Measurements from ENCODE around the gene CPNE1.
A peak's percentile ranks its signal among the peaks of the same experiment; 100 is the strongest.

The CPNE1 gene

DNA sequence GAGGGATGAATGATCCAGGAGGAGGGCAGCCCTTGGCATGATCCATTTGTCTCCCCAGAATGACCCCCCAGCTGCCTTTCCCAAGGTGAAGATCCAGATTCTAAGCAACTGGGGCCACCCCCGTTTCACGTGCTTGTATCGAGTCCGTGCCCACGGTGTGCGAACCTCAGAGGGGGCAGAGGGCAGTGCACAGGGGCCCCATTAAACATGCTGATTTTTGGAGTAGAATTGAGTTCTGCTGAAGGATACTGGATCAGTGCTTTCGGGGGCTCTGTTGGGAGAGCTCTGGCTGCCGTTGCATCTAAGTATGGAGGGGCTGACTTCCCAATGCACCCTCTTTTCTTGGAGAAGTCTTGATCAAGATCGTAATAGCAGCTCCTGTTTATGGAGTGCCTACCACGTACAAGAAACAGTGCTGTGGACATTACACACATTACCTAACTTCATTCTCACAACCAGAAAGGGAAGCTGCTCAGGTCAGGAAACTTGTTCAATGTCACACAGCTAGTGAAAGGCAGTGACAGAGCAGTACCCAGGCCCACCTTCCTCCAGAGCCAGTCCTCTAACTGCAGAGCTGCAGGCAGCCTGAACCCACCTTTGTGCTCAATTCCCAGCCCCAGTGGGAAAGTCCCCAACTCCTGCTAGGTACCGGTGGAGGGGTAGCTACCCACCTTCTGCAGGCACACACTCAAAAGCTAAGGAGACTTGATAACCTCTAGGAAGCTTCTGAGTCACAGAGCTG, 43.7 kb downstream of the CPNE1 start:
- DNase-seq (ENCODE audit: low read depth), result no peak

DNA sequence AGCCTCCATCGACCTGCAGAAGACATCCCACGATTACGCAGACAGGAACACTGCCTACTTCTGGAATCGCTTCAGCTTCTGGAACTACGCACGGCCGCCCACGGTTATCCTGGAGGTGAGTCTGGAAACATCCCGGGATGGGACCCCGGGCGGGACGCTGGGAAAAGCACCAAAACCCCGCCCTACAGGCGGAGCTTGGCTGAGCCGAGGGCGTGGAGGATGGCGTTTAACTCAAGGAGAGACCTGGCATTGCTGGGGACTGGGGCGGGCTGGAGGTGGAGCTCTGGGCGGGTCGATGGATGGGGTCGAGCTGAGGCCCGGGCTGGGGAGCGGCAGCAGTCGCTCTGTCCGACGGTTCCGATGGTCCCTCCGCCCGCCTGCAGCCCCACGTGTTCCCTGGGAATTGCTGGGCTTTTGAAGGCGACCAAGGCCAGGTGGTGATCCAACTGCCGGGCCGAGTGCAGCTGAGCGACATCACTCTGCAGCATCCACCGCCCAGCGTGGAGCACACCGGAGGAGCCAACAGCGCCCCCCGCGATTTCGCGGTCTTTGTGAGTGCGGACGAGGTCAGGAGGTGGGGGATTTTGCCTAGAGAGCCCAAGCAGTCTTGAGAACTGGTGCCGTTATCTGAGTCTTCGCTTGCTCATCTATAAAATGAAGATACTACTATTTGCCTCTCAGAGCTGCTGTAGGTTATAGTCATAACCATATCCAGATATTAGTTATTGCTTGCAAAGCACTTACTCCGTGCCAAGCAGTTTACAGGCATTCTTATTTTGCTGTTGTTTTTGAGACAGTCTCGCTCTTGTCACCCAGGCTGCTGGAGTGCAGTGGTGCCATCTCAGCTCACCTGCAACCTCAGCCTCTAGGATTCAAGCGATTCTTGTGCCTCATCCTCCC, 45.3 kb downstream of the CPNE1 start:
- DNase-seq (ENCODE audit: low read depth), result peak; percentile 88

DNA sequence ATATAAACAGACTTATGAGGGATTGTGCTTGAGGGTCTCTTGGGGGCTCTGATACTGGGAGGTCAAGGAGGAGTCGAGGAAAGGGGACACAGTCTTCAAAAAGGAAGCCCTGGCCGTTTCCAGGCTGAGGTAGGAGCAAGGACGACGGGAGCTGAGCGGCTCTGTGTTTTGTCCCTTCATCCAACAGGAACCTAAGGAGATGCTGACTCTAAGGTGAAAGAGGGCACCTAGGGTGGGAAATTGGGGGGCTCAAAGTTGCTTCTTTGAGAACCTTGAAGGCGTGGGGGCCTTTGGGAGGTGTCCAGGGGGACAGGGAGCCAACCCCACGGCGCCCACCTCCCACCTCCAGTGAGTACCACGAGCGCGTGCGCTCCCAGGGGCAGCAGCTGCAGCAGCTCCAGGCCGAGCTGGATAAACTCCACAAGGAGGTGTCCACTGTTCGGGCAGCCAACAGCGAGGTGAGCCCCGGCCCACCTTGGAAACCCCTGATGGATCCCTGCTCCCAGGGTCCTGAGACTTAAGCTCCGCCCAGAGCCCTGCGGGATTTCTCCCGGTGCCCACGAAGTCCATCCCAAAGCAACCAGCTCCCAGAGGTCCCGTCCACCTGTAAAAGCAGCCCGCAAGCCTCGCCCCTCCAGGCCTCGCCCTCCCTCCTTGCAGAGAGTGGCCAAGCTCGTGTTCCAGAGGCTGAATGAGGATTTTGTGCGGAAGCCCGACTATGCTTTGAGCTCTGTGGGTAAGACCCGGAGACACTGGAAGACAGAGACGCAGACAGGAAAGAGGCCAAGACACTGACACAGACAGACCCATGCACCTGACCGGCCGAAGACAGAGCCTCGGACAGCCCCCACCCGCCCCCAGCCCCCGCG, 46.2 kb downstream of the CPNE1 start:
- peak; percentile 44 for DNase-seq (ENCODE audit: low read depth)

DNA sequence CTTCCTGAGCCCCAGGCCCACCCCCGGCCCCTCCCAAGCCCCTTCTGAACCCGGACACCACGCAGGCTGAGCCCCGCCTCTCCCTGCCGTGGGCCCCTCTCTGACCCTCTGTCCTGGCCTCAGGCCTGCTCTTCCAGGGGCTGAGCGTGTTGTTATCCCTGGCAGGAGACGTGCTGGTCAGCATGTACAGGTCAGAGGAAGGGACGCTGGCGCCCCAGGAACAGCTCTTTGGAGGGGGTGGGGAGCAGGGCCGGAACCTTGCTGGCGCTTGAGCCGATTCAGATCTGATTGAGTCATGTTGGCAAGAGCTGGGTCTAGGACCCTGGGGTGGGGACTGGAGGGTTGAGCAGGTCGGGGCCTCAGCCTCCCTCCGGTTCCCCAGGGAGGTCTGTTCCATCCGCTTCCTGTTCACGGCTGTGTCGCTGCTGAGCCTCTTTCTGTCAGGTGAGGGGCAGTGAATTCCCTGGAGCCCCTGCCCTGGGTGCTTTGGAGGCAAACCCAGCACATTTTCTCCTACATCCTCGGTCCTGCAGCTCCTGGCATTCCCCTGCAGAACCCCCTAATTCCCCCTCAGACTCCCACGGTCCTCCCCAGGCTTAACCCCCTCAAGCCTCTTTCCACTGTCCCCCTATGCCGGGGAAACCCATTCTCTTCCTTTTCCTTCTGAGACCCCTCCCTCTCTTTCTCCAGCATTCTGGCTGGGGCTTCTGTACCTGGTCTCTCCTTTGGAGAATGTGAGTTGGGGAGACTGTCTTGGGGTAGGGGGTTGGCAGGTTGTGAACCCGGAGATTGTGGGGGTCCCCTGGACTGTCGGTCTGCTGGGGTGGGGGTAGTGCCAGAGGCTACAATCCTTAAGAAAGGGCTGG, 47.1 kb downstream of the CPNE1 start:
- peak; percentile 76 for DNase-seq (ENCODE audit: low read depth)

DNA sequence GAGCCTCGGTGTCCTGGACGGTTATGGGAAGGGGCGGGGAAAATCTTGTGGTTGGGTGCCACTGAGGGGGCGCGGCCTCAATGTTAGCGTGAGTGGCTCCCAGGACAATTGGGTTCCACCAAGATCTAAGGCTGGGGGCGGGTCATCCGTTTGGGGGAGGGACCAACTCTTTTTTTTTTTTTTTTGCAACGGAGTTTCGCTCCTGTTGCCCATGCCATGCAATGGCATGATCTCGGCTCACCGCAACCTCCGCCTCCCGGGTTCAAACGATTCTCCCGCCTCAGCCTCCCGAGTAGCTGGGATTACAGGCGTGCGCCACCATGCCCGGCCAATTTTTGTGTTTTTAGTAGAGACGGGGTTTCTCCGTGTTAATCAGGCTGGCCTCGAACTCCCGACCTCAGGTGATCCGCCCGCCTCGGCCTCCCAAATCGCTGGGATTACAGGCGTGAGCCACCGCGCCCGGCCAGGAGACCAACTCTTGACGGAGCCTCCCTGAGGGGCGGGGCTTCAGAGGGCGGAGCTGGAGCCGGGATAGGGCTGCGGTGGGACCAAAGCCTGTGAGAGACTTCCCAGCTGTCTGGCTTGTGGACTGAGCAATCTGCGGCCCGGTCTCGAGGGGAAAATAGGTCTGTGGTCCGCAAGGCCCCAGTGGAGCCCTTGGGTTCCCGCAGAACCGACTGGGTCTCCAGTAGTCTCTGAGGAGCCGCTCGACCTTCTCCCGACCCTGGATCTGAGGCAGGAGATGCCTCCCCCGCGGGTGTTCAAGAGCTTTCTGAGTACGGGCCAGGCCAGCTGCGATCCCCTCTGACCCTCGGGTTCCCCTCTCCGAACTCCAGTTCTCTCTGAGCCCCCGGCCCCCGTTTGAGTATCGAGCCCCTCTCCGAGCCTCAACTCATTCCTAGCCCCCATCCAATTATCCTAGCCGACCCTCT, 48.0 kb downstream of the CPNE1 start:
- peak; percentile 100 for DNase-seq (ENCODE audit: low read depth)

DNA sequence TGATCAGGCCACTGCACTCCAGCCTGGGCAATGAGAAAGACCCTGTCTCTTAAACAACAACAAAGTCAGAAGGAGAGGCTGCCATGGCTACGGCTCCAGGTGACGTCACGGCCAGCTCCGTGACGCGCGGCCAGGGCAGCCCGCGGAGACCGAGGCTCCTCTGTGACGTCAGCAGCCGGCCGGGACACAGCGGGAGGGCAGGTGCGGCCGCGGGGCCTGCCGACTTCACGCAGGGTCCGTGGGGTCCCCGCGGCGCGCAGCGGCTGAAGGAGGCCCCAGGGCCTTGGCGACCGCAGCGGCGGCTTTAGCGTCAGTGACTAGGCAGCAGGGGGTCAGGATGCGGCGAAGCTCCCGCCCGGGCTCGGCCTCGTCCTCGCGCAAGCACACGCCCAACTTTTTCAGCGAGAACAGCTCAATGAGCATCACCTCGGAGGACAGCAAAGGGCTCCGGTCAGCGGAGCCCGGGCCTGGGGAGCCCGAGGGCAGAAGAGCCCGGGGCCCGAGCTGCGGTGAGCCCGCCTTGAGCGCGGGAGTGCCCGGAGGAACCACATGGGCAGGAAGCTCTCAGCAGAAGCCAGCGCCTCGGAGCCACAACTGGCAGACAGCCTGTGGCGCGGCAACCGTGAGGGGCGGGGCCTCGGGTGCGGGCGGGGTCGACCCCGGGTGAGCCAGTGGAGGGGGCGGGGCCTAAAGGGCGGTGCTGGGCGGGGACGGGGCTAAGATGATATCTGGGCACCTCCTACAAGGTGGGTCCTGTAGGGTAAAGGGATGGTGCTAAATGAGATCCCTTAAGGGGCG, 48.8 kb downstream of the CPNE1 start, which contains the start of gene SPAG4:
Gene SPAG4, plus strand, starts transcription at position 163 of the 798 bp plus-strand sequence. Its CDS starts 175 bp downstream, at position 338.
- no peak for DNase-seq (ENCODE audit: low read depth)

DNA sequence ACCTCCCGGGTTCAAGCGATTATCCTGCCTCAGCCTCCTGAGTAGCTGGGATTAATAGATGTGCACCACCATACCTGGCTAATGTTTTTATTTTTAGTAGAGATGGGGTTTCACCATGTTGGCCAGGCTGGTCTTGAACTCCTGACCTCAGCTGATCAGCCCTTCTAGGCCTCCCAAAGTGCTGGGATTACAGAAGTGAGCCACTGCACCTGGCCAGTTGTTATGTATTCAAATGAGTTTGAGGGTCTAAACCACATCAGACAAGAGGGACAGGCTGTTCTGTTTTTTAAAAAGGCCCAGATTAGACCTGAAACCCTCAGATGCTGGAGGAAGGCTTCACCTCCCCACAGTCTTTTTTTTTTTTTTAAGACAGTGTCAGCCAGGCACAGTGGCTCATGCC, 53.2 kb downstream of the CPNE1 start:
- DNase-seq (ENCODE audit: low read depth), result no peak

DNA sequence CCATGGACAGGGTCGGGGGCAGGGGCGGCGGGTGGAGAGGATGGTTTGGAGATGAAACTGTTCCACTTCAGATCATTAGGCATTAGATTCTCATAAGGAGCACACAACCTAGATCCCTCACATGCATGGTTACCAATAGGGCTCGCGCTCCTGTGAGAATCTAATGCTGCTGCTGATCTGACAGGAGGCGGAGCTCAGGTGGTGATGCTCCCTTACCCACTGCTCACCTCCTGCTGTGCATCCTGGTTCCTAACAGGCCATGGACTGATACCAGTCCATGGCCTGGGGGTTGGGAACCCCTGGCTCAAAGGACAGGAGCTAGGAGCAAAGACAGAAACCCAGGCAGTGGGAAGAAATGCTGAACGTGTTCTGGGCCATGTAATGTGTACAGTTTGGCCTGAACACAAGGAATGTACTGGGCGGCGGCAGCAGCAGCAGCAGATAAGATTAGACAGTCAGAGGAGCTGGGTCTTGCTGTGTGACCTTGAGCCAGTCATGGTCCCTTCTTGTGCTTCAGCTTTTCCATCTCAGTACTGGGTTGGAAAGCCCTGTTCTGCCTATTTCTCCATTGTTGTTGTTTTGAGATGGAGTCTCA, 53.8 kb downstream of the CPNE1 start:
- DNase-seq (ENCODE audit: low read depth), result no peak

DNA sequence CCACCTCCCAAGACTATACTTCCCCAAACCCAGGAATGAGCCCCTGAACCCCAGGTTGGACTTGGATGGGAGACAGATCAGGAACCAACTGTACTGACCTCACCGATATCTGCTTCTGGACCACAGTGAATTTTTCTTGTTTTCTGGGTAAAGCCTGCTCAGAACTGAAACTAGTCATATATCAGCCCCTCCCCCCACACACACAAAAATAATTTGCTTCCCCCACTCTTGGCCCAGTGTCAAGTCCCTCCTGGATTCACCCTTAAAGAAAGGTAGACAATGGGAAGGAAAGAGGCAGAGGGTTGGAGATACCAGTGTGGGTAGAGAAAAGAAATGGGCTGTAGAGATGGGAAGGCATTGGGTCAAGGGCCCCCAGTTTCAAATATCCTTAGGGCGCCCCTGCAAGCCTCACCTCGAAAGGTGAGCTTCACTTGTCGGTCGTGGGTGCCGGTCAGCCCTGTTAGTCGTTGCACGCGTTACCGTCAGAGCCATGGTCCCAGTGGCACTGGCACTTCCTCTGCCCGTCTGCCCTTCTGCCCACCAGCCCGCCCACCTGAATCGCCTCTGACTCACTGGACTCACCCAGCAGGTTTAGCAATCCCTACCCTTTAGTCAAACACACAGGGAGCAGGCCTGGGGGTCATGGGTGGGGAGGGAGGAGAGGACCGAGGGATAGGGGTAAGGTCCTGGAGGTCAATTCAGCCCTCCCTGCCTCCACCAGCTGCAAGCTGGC, 57.5 kb downstream of the CPNE1 start:
- DNase-seq (ENCODE audit: low read depth), result no peak

DNA sequence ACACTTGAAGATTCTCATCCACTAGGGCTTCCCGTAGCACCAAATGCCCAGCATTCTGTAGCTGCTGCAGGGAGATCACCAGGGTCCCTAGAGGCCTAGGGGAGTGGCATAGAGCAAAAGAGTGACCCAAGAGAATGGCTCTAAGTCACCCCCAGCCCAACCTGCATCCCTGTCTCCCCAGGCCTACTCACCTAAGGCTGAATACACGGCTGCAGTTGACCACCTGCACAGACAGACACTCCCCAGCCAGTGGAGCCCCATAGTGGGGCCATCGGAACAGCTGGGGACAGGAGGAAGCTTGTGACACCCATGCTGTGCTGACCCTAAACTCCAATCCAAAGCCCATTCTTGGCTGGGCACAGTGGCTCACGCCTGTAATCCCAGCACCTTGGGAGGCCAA, 58.6 kb downstream of the CPNE1 start:
- no peak for DNase-seq (ENCODE audit: low read depth)

DNA sequence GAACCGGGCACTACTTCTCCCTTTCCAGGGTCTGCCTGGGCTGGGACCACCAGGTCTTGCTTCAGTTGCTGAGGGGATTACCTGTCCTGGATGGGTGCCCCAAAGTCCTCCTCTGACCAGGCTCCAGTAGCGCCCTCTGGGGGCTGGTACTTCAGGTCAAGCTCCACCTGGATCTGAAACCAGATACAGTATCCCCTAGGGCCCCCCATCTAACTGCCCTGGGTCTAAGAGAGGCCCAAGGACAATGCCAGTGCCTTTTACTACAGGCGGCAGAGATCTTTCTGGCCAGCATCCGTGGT, 60.3 kb downstream of the CPNE1 start:
- peak; percentile 15 for DNase-seq (ENCODE audit: low read depth)

DNA sequence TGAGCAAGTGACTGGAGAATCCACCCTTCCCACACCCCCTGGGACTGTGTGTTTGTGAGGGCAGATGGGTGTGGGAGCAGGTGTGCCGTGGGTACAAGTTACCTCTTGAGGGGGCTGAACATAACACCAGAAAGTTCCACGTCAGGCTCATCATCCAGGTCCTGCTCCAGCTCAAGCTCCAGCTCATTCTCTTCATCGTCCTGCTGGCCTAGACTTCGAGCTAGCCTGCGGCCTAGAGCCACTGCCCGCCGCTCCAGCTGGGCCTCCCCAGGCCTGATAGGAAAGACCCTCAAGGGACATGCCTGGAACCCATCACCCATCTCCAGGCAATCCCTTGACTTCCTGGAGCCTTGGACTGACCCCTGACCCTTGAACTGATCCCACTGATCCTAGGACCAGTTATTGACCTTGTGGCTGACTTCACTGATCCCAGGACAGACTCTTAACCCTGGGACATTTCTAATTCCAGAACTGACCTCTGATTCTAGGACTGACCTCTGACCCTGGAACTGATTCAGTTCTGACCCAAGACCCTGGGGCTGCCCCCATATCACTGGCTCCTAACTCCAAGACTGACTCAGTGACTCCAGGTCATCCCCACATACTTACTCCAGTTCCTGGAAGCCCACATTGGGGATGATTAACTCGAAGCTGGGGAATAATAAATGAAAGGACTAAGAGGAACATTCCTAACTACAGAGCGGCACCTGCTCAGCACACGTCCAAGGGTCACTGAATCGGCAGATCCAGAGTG, 60.8 kb downstream of the CPNE1 start:
- no peak for DNase-seq (ENCODE audit: low read depth)

DNA sequence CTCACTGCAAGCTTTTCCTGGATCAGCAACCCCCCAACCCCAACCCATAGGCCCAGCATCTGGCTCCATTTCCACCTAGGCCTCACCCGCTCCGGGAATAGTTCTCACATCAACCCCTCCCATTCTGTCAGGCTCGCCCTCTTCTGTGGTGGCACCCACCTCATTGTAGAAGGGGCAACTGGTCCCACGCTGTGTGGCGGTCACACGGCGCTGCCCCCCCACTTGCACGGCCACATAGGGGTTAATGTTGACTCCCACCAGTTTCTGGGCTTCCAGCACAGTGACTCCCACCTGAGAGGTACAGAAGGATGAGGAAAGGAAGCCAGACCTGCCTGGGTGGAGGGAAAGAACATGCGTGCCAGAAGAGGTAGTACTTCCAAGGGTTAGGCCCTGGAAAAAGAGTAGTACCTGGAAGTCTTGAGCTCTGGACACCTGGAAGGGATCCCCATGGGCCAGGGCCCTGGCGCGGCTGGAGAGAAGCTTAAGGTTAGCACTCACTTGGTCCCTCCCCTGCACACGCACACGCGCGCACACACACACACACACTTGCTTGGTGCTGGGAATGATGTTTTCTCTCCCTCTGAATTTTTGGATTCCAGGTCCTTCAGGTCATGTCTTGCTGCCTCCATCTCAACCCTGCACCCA, 61.7 kb downstream of the CPNE1 start:
- no peak for DNase-seq (ENCODE audit: low read depth)

DNA sequence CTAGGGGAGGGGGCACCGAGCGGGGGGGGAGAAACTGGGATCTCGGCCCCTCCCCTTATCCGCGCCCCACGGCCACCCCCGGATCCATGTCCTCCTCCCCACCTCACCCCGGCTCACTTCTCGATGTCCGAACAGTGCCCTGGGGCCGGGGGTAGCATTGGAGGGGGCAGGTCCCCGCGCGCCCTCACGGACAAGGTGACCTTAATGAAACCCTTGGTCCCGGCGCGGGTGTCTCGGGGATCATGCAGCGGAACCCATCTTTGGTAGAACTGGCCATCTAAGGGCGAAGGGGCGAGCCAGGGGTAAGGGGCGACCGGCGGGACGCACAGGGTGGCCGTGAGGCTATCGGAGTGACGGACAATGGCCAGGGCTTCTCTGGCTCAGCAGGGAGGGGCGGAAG, 62.7 kb downstream of the CPNE1 start:
- DNase-seq (ENCODE audit: low read depth), result no peak

DNA sequence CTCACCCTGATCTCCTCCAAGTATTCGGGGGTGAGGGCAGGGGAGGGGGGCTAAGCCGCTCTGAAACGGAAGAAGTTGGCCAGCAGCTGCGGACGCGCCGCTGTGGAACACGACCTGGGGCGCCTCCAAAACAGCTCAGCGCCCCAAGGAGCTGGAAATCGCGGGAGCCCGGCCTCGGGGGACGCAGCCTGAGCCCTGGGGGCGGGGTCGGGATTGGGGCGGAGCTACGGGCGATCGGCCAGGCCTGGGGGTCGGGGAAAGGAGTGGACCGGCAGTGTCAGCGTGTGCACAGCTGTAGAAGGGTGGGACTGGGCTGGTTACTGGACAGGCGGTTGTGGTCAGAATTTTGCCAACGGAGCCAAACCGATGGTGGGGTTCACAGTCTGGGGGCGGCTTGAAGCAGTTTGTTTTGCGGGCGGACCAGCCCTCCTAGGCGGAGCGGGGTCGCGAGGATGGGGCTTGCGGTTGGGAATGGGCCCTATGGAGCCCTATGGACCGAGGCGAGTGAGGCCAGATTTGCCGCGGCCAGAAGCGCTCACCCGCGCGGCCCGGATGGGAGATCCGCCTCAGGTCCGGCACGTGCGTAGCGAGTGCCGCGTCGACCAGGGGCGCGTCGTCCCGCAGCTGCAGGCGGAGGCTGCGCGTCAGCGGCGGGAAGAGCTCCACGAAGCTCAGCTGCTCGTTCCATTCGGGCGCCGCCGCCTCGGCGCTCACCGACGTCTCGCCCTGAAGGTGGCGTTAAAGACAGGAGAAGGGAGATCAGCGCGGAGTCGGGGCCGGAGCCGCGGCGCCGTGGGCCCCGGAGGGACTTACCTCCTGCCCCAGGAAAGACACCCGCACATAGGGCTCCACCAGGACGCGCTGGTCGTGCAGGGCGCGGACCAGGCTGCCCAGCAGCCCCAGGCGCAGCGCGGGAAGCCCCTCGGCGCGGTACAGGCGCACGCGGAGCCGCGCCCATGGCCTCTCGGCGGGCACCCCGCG, 63.4 kb downstream of the CPNE1 start:
- peak; percentile 73 for DNase-seq (ENCODE audit: low read depth)

Data from EH (cell line).